Naive thymus-derived CD4-positive, alpha-beta T cell (primary cell): ENCODE measurements around the gene NRXN3. TPM values are rescaled to one million over a fixed set of nuclear protein-coding genes. Genes with fewer than 3 reads are reported as not detected.

Experiments
- ATAC-seq: fragments of 150-1000 bp; cut with Tn5 transposase; 2 replicates; pipeline ENCODE4 v1.10.0; 2021; ENCODE audit warnings: mild to moderate bottlenecking, moderate library complexity
- CTCF ChIA-PET: fragments of 350-600 bp; sonication (Branson Sonifier 250); formaldehyde crosslinking; loops from one replicate; lab custom pipeline; 2021; ENCODE audit warnings: antibody characterized with exemption; lab: Charles Lee
- POLR2A ChIA-PET: fragments of 350-600 bp; sonication (Branson Sonifier 250); formaldehyde crosslinking; loops from one replicate; lab custom pipeline; 2021; ENCODE audit warnings: antibody characterized with exemption, inconsistent platforms; lab: Charles Lee
- DNase-seq, 9 donors: peaks; one replicate each; pipeline versions ENCODE4 v3.0.0 to v3.0.0-alpha.2; 2020 to 2022; ENCODE audit warnings: mixed read lengths in 1 of 9
- H3K27ac ChIP-seq: one replicate; pipeline ENCODE4 v1.7.0; 2013; ENCODE audit warnings: mild to moderate bottlenecking, low read depth, low read length, moderate library complexity
- H3K27me3 ChIP-seq, 2 donors: one replicate each; pipeline ENCODE4 v1.7.0; 2013; ENCODE audit warnings: low read length in 2 of 2, mild to moderate bottlenecking in 2 of 2, moderate library complexity in 2 of 2; ENCODE audit not compliant: control insufficient read depth in 2 of 2, insufficient read depth in 2 of 2
- H3K36me3 ChIP-seq, 3 experiments: 1 replicate in 2 of 3; 2 replicates in 1 of 3; pipeline ENCODE4 v1.7.0; 2013; ENCODE audit warnings: low read length in 3 of 3, mild to moderate bottlenecking in 3 of 3, moderate library complexity in 1 of 3; ENCODE audit not compliant: insufficient read depth in 3 of 3, control insufficient read depth in 2 of 3
- H3K4me1 ChIP-seq, 2 donors: one replicate each; pipeline ENCODE4 v1.7.0; 2013; ENCODE audit warnings: low read length in 2 of 2, mild to moderate bottlenecking in 2 of 2, moderate library complexity in 1 of 2; ENCODE audit not compliant: control insufficient read depth in 2 of 2, insufficient read depth in 2 of 2
- H3K4me3 ChIP-seq: 2 replicates; pipeline ENCODE4 v1.7.0; 2013; ENCODE audit warnings: mild to moderate bottlenecking, low read length
- H3K9me3 ChIP-seq, 3 experiments: 1 replicate in 2 of 3; 2 replicates in 1 of 3; pipeline ENCODE4 v1.7.0; 2013; ENCODE audit warnings: low read length in 3 of 3; ENCODE audit not compliant: control insufficient read depth in 2 of 3
- H3K27ac Mint-ChIP-seq, 9 donors: one replicate each; pipeline ENCODE4 v1.8.0; 2020 to 2022; ENCODE audit warnings: mixed read lengths in 9 of 9, mild to moderate bottlenecking in 8 of 9, moderate library complexity in 5 of 9, inconsistent platforms in 2 of 9
- H3K27me3 Mint-ChIP-seq, 5 donors: one replicate each; pipeline ENCODE4 v1.8.0; 2021 to 2022; ENCODE audit warnings: mixed read lengths in 5 of 5, mild to moderate bottlenecking in 1 of 5
- H3K36me3 Mint-ChIP-seq, 5 donors: one replicate each; pipeline ENCODE4 v1.8.0; 2020 to 2022; ENCODE audit warnings: mixed read lengths in 5 of 5, mild to moderate bottlenecking in 3 of 5, inconsistent platforms in 1 of 5
- H3K4me1 Mint-ChIP-seq, 7 donors: one replicate each; pipeline ENCODE4 v1.8.0; 2020 to 2022; ENCODE audit warnings: mixed read lengths in 7 of 7, mild to moderate bottlenecking in 3 of 7, inconsistent platforms in 1 of 7
- H3K4me3 Mint-ChIP-seq, 10 donors: one replicate each; pipeline ENCODE4 v1.8.0; 2020 to 2022; ENCODE audit warnings: mild to moderate bottlenecking in 10 of 10, mixed read lengths in 10 of 10, moderate library complexity in 6 of 10, inconsistent platforms in 2 of 10
- H3K9me3 Mint-ChIP-seq, 11 donors: one replicate each; pipeline ENCODE4 v1.8.0; 2020 to 2022; ENCODE audit warnings: mixed read lengths in 11 of 11, mild to moderate bottlenecking in 4 of 11, inconsistent platforms in 1 of 11, moderate library complexity in 1 of 11
- intact Hi-C, 2 donors: fragments of 100-400 bp; cut with micrococcal nuclease; formaldehyde crosslinking; loops; one replicate each; pipeline ENCODE4 v1.15.1; 2023
- polyA plus RNA-seq, 2 donors: library from polyadenylated mRNA; unstranded; fragments of 300-500 nt; fragmentation: Illumina TruSeq; gene quantifications; one replicate each; pipeline ENCODE4 v1.2.3, GENCODE V29; 2021
- total RNA-seq, 6 experiments: library from RNA in 5 of 6; stranded (reverse) in 5 of 6; gene quantifications; 1 replicate in 5 of 6; 2 replicates in 1 of 6; pipeline ENCODE4 v1.2.3 and lab custom pipeline; 2021 to 2026

NRXN3 gene
- total and polyA plus RNA-seq, 7 experiments from 2014 or later = not detected

- Histone ChIP-seq H3K36me3 (no peaks in the 10 kb centered on the region), H3K9me3 (no peaks in the 10 kb centered on the region), H3K27ac (no peak overlapping the region), H3K27me3 (no peaks in the 10 kb centered on the region), H3K4me1 (no peaks in the 10 kb centered on the region), H3K4me3 (no peak overlapping the region)
- peaks cover 0 to 11% (median under 1%) of the 10 kb centered on the region in 11 donors for H3K9me3 Mint-ChIP-seq
- H3K36me3 Mint-ChIP-seq = peaks cover 0 to 8% (median 0%) of the 10 kb centered on the region in 5 donors
- CTCF ChIA-PET = no interaction called here
- no peaks in the 10 kb centered on the region for H3K4me1 Mint-ChIP-seq
- DNase-seq (no peak), ATAC-seq (no peak)
- no peak overlapping the region for H3K27ac Mint-ChIP-seq
- H3K27me3 Mint-ChIP-seq = peaks cover 1 to 20% (median 12%) of the 10 kb centered on the region in 5 donors
- intact Hi-C loops = no loop called here
- POLR2A ChIA-PET = no interaction called here
- H3K4me3 Mint-ChIP-seq = no peak overlapping the region
These were observed 165.4 kb downstream of the NRXN3 start for GRCh38 chr14:78335531-78335930.

DNA sequence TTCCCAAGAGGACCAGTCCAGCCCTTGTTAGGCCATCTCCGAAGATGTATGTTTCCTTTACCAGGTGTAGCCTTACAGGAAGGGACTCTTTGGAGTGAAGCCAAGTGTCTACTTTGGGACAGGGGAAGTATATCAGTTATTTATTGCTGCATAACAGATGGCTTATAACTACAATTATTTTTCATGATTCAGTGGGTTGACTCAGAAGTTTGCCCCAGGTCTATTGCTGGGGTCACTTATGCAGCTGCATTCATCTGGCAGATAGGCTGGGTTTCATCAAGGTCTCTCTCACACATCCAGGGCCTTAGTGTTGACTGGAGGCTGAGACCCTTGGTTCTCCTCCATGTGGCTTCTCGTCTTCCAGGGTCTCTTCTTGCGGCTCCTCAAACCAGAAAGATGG lies 170.1 kb downstream of the NRXN3 start:
- Mint-ChIP-seq H3K4me3 (no peak overlapping the region), H3K27me3 (peaks cover 1 to 20% (median 4%) of the 10 kb centered on the region in 5 donors), H3K36me3 (no peaks in the 10 kb centered on the region), H3K4me1 (no peaks in the 10 kb centered on the region), H3K9me3 (peaks cover 0 to 7% (median 0%) of the 10 kb centered on the region in 11 donors), H3K27ac (no peak overlapping the region)
- Histone ChIP-seq H3K27me3 (no peaks in the 10 kb centered on the region), H3K9me3 (no peaks in the 10 kb centered on the region), H3K36me3 (no peaks in the 10 kb centered on the region), H3K4me1 (no peaks in the 10 kb centered on the region), H3K4me3 (no peak overlapping the region), H3K27ac (no peak overlapping the region)
- ChIA-PET CTCF (no interaction called here), POLR2A (no interaction called here)
- intact Hi-C loops = no loop called here
- DNase-seq (no peak), ATAC-seq (no peak)

DNA sequence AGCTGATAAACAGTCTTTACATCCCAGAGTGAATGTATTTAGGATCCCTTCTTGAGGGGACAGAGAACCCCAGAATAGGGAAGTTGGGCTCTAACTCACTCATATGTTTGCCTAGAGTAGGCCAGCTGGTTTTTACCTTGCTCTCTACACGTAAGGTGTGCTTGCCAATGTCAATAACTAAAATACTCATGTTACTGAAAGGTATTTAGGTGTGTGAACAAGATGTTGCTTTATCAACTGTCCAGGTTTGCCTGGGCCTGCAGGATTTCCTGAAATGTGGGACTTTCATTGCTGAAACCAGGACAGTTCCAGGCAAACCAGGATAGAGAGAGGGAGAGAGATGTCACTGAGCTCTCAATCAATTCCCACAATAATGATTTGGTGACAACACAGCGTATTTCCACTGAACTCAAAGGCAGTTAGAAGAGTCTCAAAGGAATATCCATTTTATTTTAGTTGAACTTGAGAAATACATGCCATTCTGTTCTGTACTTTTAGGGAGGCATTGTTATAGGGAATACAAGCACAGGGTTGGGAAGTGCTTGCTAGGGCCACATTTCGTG lies 171.7 kb downstream of the NRXN3 start:
- H3K4me1 Mint-ChIP-seq = no peaks in the 10 kb centered on the region
- Histone ChIP-seq H3K4me3 (no peak overlapping the region), H3K4me1 (no peaks in the 10 kb centered on the region), H3K36me3 (no peaks in the 10 kb centered on the region), H3K9me3 (no peaks in the 10 kb centered on the region), H3K27ac (no peak overlapping the region), H3K27me3 (no peaks in the 10 kb centered on the region)
- ChIA-PET CTCF (no interaction called here), POLR2A (no interaction called here)
- DNase-seq = no peak
- H3K36me3 Mint-ChIP-seq = no peaks in the 10 kb centered on the region
- peaks cover 0 to 7% (median 0%) of the 10 kb centered on the region in 11 donors for H3K9me3 Mint-ChIP-seq
- H3K27me3 Mint-ChIP-seq = peaks cover 1 to 20% (median 8%) of the 10 kb centered on the region in 5 donors
- no peak overlapping the region for H3K27ac Mint-ChIP-seq
- no peak overlapping the region for H3K4me3 Mint-ChIP-seq
- ATAC-seq = no peak
- intact Hi-C loops = no loop called here

- Histone ChIP-seq H3K27me3 (no peaks in the 10 kb centered on the region), H3K4me1 (no peaks in the 10 kb centered on the region), H3K9me3 (no peaks in the 10 kb centered on the region), H3K4me3 (no peak overlapping the region), H3K27ac (no peak overlapping the region), H3K36me3 (no peaks in the 10 kb centered on the region)
- Mint-ChIP-seq H3K27ac (no peak overlapping the region), H3K4me3 (no peak overlapping the region), H3K4me1 (no peaks in the 10 kb centered on the region), H3K36me3 (no peaks in the 10 kb centered on the region), H3K27me3 (peaks cover under 1 to 17% (median 6%) of the 10 kb centered on the region in 5 donors), H3K9me3 (peaks cover 0 to 7% (median 0%) of the 10 kb centered on the region in 11 donors)
- CTCF ChIA-PET = no interaction called here
- ATAC-seq (no peak), DNase-seq (no peak)
- intact Hi-C loops = no loop called here
- POLR2A ChIA-PET = no interaction called here
These were observed 172.7 kb downstream of the NRXN3 start for GRCh38 chr14:78342879-78343278.

DNA sequence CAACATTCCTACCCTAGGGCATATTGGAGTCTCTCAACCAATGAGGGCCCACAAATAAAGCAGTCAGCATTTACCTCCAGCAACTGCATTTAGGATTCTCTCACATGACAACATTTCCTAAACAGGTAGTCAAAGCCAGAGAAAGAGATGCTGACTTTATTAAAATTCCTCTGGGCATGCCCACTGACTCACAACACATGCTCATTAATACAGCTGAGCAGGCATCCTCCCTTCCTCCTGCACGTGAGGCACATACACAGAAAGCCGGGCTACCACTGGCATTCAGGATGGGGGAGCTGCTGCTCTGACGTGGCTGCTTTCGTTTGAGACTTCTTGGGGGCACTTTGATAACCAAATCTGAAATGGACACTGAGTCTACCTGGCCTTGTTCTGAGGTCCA lies 174.1 kb downstream of the NRXN3 start:
- no peak for ATAC-seq
- H3K9me3 Mint-ChIP-seq = peaks cover 0 to 7% (median 0%) of the 10 kb centered on the region in 11 donors
- no peak for DNase-seq
- Histone ChIP-seq H3K27ac (no peak overlapping the region), H3K27me3 (no peaks in the 10 kb centered on the region), H3K4me1 (no peaks in the 10 kb centered on the region), H3K4me3 (no peak overlapping the region), H3K9me3 (no peaks in the 10 kb centered on the region), H3K36me3 (no peaks in the 10 kb centered on the region)
- no peak overlapping the region for H3K4me3 Mint-ChIP-seq
- ChIA-PET POLR2A (no interaction called here), CTCF (no interaction called here)
- H3K4me1 Mint-ChIP-seq = no peaks in the 10 kb centered on the region
- no peak overlapping the region for H3K27ac Mint-ChIP-seq
- no peaks in the 10 kb centered on the region for H3K36me3 Mint-ChIP-seq
- peaks cover 0 to 13% (median 4%) of the 10 kb centered on the region in 5 donors for H3K27me3 Mint-ChIP-seq
- intact Hi-C loops = no loop called here

DNA sequence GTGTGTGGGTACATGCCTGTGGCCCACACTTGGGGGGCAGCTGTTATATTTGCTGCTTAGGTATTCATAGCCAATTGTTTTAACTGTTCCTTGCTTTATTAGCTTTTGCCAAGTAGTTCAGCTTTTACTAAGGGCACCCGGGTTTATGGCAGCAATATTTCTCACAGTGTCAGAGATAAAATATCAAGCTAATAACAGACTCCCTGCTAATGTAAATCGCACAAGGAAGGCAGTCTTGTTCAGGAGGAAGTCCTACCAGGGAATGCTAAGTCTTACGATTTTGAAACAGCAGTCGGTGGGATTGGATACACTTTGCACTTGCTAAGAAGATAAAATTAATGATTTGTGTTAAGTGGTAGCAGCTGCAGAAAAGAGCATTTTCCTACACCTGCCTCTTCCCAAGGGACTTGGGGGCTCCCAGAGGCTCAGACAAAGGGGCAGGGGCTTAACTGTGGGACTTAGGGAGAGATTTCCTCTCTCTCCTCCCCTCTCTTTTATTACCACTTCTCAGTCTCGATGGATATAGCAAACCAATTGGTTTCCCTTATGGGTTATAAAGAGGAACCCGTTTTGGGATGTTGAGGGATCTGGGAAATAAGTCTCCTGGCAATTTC lies 175.1 kb downstream of the NRXN3 start:
- Mint-ChIP-seq H3K4me3 (no peak overlapping the region), H3K4me1 (no peaks in the 10 kb centered on the region), H3K9me3 (peaks cover 0 to 7% (median 0%) of the 10 kb centered on the region in 11 donors), H3K36me3 (no peaks in the 10 kb centered on the region), H3K27me3 (peaks cover 0 to 16% (median 9%) of the 10 kb centered on the region in 5 donors), H3K27ac (no peak overlapping the region)
- H3K4me3 ChIP-seq = no peak overlapping the region
- H3K36me3 ChIP-seq = no peaks in the 10 kb centered on the region
- intact Hi-C loops = no loop called here
- no peak overlapping the region for H3K27ac ChIP-seq
- H3K27me3 ChIP-seq = no peaks in the 10 kb centered on the region
- ChIA-PET POLR2A (no interaction called here), CTCF (no interaction called here)
- no peaks in the 10 kb centered on the region for H3K9me3 ChIP-seq
- DNase-seq = no peak
- no peaks in the 10 kb centered on the region for H3K4me1 ChIP-seq
- no peak for ATAC-seq

DNA sequence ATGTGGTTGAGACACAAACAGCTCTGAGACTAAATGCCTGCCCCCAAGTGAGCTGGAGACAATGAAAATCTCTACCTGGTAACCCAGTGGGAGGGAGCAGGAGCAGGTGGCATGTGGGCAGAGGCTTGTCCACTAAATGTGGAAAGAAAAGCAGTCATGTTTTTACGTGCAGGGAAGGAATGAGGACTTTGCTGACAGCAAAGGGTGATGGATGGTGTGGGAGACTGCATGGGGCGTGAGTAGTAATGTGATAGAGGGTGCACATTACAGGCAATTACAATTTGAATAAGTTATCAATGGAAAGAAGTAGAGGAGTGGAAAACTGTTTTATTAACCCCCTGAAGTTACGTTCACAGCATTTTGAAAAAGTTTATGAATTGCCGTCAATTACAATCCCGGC lies 176.6 kb downstream of the NRXN3 start:
- Mint-ChIP-seq H3K9me3 (peaks cover 0 to 7% (median 0%) of the 10 kb centered on the region in 11 donors), H3K27me3 (peaks cover 0 to 16% (median 9%) of the 10 kb centered on the region in 5 donors), H3K36me3 (no peaks in the 10 kb centered on the region), H3K4me1 (no peaks in the 10 kb centered on the region), H3K4me3 (no peak overlapping the region), H3K27ac (no peak overlapping the region)
- H3K27ac ChIP-seq = no peak overlapping the region
- intact Hi-C loops = no loop called here
- H3K4me3 ChIP-seq = no peak overlapping the region
- no peaks in the 10 kb centered on the region for H3K9me3 ChIP-seq
- DNase-seq (no peak), ATAC-seq (no peak)
- H3K4me1 ChIP-seq = no peaks in the 10 kb centered on the region
- ChIA-PET POLR2A (no interaction called here), CTCF (no interaction called here)
- no peaks in the 10 kb centered on the region for H3K36me3 ChIP-seq
- no peaks in the 10 kb centered on the region for H3K27me3 ChIP-seq
